ENCODE data around the gene AGPS.

GRCh38 chr2:177535958-177536504 is 143.5 kb downstream of the AGPS start:
- TF ChIP-seq FOXK1 (CRISPR knock-in tag; IDR thresholded peaks at IDR 0.05; ENCODE audit: borderline replicate concordance) (no peak), ZBTB17 (CRISPR knock-in tag; IDR thresholded peaks at IDR 0.05) (no peak), KAT7 (CRISPR knock-in tag; IDR thresholded peaks at IDR 0.05; ENCODE audit: borderline replicate concordance) (no peak), ZBTB1 (CRISPR knock-in tag; IDR thresholded peaks at IDR 0.05; ENCODE audit: borderline replicate concordance, low read depth) (no peak), ETV6 (IDR thresholded peaks at IDR 0.05; ENCODE audit: borderline replicate concordance in 1 of 2, low read depth in 2 of 2, low read length in 1 of 2) (no peak), ETV6 (CRISPR knock-in tag; IDR thresholded peaks at IDR 0.05; ENCODE audit: borderline replicate concordance) (no peak), KDM5B (IDR thresholded peaks at IDR 0.05; ENCODE audit: insufficient replicate concordance, low read depth, low read length) (no peak), ZSCAN29 (IDR thresholded peaks at IDR 0.05) (no peak), ZNF224 (CRISPR knock-in tag; IDR thresholded peaks at IDR 0.05) (no peak), PREB (CRISPR knock-in tag; IDR thresholded peaks at IDR 0.05) (no peak), RCOR1 (IDR thresholded peaks at IDR 0.05; ENCODE audit: borderline replicate concordance in 1 of 2, low read depth in 2 of 2, low read length in 2 of 2) (no peak), MAZ (CRISPR knock-in tag; conservative IDR thresholded peaks at IDR 0.05 in 1 of 2, IDR thresholded peaks at IDR 0.05 in 1 of 2) (no peak), CHCHD3 (CRISPR knock-in tag; IDR thresholded peaks at IDR 0.05) (no peak), JUNB (CRISPR knock-in tag; conservative IDR thresholded peaks at IDR 0.05) (no peak), ZNF239 (CRISPR knock-in tag; IDR thresholded peaks at IDR 0.05) (no peak)
